HG03469 (cell line): ENCODE measurements around the gene CYBC1.

Experiments used
- ATAC-seq: cut with Tn5 transposase; IDR thresholded peaks from one replicate; pipeline ENCODE4 v1.9.1; 2021; ENCODE audit warnings: mild to moderate bottlenecking, moderate library complexity, moderate number of reproducible peaks; ENCODE audit not compliant: unreplicated experiment

The CYBC1 gene

DNA sequence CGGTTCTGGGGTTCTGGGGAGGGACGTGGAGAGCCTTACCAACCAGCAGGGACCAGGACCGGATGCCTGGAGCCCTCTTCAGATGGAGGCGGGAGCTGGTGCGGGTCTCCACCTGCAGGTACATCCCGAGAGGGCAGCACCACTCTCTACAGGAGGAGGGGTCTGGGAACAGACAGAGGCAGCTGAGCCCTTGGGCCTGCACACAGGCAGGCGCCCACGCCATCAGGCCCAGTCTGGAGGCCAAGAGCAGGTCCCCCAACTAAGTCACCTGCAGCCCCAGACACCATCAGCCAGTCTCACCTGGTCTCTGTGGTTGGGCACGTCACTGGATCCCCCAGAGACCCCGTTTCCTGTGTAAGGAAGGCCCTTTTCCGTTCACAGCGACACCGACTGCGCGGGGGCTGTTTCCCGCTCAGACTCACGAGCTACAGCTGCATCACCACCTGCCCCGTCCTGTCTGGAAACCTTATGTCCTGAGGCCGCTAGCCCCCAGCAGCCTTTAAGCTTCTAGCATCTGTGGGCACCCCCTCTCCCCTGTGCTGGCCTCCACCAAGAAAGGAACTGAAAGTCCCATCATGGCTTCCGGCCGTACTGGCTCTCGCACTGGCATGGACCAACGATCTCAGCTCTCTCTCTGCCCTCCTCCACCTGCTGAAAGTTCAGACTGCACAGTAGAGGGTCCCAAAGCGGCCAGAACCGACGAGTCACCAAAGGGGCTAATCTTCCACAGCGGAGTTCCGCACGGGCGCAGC, 1.2 kb downstream of the CYBC1 start:
- no peak for ATAC-seq

DNA sequence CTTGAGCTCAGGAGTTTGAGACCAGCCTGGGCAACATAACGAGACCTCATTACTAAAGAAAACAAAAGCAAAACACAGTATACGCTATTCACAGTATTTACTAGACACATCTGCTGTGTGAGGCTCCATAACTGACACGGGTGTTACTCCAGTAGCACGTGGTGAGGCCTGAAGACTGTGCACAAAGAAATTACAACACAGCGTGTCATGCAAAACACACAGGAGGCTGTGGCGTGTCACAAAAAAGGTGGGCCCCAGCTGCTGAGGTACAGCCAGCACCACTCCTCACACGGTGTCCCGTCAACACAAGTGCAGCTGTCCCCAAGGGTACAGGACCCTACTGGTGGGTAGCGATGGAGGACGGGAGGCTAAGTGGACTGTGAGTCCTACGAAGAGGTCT, 2.7 kb downstream of the CYBC1 start:
- no peak for ATAC-seq

DNA sequence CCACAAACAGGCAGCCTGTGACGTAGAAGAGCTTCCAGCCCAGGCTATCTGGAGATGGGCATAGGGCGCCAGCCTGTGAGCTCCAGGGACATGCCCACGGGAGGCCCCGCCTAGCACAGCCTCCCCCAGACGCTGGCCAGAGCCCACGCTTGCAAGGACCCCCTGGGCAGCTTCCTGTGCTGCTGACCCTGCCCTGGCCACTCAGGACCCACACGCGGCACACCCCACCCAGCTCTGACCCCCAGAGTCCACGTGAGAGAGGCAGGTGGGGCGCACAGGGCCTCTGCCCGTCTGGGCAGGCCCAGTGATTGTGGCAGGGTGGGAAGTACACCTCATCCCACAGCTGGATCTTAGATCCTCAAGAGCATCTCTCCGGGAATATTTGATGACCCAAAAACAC, 3.9 kb downstream of the CYBC1 start:
- ATAC-seq: no peak

DNA sequence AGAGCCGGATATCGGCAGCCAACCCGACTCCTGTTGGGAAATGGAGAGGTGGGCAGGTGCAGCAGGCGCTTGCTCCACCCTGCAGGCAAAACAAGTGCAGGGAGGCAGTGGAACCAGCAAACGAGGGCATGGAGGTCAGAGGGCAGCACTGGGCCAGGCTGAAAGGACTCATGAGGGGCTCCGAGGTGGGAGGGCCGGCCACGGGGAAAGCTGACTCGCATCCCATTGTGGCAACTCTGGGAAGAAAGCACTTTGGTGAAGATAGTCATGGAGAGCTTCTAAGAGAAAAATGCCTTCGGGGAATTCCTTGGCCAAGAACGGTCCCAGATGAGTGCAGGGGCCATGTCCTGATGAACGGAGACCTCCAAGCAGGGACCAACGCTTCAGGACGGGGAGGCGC, 4.4 kb downstream of the CYBC1 start:
- no peak for ATAC-seq

DNA sequence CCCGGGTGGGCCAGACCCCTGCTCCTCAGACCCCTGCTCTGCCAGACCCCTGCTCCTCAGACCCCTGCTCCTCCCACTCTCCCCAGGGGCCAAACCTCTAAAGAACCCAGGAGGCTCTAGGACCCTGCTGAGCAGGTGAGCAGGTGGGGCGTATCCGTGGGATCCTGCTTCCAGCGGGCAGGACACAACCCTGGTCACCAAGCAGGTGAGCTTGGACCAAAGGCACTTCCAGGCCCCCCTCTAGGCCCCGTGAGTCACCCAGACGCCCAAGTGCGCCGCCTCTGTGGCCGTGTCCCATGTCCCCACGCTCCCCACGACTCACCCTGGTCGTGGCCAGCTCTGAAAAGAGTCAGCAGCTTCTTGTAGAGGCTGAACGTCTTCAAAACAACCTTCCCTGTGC, 5.0 kb downstream of the CYBC1 start:
- no peak for ATAC-seq

DNA sequence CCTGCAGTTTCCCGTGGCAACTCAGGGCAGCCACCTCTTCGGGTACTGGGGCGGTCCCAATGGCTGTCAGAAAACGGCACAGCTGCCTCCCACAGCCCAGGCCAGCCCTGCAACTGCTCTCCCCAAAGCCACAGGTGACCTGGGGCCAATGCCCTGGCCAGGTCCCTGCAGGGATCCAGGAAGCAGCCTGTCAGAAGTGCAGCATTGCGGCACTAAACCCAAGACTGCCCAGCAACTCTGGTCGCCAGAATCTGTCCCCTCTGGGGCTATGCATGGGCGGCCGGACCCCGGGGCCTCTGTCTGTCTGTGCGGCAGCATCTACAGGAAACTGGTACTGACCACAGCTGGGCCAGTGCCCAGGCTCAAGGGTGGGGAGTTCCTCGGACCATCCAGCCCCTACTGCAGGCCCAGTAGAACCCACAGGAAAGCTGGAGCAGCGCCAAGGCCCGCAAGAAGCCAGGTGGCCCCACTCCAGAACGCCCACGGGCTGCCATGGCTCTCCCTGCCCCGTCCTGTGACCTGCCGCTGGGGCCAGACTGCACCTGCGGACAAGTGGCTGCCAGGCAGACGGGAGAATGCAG, 5.5 kb downstream of the CYBC1 start:
- ATAC-seq: no peak

DNA sequence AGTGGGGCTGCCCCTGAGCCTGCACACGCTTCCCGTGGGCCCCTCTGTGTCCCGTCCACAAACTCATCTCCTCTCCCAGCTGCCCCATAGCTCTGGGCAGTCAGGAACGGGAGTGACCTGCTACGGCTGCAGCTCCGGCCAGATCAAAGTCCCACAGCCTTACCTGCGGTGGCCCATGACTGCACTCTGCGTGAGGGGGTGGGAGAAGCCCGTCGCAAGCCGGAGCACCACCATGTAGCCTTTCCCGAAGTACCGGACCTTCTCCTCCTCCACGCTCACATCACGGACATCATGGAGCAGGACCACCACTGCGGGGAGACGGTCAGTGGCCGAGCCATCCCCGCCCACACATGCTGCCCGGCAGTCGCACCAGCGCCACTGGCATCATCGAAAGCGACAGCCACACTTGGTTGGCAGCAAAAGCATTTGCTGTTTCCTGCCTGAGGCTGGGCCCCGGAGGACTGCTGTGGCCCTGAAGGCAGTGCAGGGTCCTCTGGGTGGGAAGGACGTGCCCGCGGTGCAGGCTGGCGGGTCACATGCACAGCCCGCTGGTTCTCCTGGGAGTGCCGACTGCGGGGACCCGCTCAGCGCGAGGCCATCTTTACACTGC, 6.2 kb downstream of the CYBC1 start:
- ATAC-seq: no peak

DNA sequence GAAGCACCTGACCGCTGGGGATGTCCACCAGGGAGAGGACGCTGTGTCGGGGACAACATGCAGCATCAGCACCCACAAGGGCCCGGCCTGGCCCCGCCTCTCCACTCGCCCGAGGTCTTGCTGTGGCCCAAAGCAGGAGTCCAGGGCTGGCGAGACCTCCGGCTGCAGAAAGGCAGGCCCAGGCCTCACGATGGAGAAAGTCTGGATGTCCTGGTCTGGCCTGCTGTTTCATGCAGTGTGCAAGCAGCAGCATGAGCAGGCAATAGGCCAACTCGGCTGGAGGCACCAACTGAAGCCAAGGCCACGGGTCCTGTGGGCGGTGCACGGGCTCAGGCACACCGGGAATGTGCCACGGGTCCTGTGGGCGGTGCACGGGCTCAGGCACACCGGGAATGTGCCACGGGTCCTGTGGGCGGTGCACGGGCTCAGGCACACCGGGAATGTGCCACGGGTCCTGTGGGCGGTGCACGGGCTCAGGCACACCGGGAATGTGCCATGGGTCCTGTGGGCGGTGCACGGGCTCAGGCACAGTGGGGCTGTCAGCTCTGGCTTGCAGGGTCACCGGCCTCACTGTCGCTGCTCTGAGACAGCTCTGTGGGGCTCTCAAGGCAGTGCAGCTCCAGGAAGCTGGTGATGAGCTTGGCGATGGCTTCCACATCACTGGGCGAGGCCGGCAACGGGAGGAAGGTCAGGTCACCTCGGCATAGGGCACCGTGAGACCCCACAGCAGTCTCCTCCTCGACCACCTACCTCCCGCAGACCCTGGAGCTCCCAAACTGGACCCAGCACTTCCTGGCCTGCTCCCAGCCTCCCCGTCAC, 6.9 kb downstream of the CYBC1 start:
- ATAC-seq: no peak

DNA sequence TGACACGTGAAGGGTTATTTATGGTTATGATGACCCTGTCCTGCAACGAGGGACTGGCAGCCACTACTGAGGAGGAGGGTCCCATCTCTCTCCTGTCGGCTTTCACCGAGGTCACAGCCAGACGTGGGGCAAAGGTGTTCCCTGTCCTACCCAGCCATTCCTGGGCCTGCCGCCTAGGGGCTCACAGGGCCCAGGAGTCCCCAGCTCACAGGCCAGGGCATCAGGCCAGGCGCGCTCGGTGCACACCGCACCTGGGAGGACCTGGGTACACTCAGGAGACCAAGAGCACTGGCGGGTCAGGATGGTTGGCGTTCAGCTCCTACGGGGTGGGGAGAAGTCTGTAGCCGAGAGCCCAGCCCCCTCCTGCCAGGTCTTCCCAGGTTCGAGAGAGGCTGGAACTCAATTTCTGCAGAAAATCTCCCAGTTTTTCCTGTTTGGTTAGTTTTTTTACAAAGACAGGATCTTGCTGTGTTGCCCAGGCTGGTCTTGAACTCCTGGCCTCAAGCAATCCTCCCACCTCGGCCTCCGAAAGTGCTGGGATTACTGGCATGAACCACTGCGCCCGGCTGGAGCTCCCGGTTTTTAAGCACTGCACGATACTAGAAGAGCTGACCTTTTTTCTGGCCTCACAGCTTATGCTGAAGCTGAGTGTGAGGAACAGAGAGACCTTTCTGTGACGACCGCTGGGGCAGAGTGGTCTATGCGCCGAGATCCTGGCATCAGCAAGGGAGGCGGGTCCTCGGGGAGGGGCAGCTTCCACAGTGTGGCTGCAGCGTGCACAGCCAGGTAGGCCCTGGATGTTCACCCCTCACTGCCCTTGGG, 7.7 kb downstream of the CYBC1 start:
- no peak for ATAC-seq

DNA sequence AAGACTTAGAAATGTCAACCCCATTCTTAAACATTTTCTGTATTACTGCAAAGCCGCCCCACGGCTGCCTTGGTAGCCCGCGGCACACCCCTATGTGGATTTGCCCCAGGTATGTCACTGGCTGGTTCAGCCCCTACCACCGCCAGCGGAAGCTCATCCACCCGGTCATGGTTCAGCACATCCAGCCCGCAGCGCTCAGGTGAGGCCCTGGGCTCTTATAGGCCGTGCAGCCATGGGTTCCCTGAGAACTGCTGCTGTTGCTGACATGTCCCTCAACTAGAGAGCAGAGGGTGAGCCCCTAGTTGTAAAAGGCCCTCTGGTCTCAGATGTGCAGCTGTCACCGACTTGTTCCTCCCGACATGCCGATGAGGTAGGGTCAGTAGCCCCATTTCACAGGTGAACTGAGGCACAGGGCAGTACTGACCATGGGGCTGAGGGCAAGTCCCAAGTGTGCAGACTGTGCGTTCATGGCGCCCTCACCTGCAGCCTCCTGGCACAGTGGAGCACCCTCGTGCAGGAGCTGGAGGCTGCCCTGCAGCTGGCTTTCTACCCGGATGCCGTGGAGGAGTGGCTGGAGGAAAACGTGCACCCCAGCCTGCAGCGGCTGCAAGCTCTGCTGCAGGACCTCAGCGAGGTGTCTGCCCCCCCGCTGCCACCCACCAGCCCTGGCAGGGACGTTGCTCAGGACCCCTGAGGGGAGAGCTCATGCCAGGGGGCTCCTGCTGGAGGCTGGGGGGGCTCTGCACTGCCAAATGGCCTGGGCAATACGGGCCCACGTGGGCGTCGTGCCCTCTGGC, 8.7 kb downstream of the CYBC1 start:
- ATAC-seq: no peak

DNA sequence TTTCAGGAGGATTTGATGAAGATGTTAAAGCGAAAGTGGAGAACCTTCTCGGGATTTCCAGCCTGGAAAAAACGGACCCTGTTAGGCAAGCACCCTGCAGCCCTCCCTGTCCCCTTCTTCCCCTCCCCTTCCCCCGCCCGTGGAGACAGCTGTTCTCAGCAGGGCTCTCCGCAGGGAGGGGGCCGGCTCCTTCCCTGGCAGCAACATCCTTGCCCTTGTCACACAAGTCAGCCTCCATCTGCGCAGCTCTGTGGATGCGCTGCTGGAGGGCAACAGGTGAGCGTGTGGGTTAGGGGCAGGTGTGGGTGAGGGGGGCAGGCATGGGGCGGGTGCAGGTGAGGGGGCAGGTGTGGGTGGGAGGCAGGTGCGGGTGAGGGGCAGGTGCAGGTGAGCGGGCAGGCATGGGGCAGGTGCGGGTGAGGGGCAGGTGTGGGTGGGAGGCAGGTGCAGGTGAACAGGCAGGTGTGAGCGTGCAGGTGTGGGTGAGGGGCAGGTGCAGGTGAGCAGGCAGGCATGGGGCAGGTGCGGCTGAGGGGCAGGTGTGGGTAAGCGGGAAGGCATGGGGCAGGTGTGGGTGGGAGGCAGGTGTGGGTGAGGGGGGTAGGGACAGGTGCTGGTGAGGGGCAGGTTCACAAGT, 9.4 kb downstream of the CYBC1 start:
- ATAC-seq: no peak

DNA sequence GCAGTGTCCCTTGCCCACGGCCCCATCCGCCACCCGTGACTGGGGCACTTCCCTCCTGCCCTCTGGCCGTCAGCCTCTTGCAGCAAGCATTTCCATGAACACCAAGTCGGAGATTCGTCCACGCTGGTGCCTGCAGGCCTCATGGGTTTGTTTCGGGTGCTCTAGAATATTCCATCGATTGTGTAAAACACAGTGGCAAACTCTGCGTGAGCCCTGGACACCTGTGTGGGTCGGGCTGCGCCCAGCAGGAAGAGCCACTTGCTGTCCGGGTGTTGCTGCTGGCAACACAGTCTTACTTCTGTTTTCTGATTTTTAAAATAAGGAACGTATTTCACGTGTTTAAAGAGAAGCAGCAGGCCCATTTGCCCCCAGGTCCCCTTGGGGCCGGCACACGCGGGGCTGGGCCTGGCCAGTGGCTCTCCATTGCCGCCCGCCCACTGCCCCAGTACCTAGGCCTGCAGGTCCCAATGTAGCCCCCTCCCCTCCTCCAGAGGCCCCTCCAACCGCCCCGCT, 10.0 kb downstream of the CYBC1 start:
- no peak for ATAC-seq

DNA sequence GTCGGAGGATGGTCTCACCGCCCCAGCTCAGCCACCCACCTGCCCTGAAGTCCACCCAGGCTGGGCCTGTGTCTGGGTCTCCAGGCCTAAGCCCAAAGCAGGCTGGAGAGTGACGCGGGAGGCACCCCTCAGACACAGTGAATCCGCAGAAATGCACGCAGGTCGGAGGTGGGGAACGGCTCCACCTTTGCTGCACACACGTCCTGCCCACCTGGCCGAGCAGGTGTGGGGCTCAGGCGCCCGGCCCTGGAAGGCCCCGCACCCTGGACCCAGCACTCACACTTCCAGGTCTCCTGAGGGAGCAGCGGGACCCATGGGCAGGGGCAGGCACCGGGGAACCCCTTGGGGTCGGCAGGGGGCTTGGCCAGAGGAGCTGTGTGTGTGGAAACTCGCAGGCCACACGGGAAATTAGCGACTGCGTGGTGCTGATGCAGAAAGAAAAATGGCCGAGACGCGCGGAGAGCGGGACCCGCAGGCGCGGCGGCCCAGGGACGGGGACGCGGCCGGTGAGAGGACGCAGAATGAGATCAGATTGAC, 10.7 kb downstream of the CYBC1 start:
- no peak for ATAC-seq

DNA sequence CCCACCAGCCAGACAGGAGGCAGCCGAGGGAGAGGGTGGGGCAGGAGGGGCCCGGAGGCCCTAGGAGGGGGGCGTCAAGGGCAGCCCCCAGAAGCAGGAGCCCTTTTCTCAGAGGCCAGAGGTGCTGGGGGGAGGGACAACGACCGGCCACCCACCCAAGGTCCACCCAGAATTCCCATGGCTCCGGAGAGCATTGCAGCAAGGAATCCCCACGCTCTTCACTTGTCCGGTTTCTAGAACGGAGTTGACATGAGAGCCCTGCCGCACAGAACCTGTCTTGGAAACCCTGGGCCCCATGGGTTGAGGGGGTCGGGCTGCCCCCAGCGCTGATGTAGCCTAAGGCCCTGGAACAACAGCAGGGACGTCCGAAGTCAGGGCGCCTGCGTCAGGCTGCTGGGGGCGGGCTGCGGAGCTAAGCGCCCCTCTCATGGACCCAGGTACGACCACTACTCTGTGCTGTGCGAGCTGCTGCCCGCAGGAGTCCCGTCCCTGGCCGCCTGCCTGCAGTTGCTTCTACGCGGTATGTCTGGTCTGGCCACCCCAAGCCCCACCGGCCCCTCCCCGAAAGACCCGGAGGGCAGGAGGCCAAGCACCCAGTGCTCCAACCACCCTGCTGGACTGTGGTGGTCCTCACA, 11.2 kb downstream of the CYBC1 start:
- no peak for ATAC-seq

DNA sequence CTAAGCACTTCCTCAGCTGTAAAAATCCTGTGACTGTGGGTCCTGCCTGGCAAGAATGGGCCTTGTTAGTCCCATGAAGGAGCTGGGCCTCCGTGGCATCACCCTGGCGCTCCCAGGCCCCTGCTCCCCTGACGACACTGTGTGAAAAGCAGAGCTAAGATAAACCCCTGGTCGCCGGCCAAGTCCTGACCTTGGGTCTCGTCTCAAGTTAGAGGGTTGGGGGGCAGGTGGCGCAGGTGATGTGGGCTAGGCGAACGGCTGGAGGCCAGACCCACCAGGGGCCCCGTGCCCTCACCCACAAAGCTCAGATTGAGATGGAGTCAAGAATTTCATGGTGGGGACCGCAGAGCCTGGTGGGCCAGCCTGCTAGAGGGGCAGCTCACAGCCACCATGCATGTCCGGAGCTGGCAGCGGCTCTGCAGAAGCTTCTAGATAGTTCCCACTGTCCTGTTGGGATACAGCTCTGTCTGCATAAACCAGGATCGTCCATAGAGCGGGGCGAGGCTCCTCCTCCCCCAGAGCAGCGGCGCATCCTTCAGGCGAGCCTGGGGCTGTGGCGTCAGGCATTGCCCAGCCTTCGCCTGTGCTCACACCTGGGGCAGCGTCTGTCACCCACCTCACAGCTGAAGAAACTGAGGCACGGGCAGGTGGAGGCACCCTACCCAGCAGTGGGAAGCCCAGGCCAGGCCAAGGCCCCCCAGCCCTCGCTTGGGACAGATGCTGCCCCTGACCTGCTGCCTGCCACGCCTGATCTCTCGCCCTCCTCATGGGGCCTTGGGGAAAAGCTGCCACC, 12.0 kb downstream of the CYBC1 start:
- ATAC-seq: no peak

DNA sequence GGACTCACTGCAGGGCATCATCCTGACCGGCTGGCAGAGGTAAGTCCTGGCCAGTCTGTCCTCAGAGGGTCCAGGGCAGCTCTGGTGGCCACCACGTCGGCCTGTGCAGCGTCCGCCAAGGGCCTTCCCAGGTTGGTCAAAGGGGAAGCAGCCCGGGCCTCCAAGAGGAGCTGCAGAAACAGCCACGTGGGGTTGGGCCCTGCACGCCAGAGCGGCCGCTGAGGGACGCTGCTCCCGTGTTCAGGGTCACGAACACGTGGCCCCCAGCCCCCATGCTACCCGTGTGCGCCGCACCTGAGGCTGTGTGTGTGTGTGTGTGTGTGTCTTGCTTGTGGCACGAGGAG, 13.3 kb downstream of the CYBC1 start:
- ATAC-seq: no peak

DNA sequence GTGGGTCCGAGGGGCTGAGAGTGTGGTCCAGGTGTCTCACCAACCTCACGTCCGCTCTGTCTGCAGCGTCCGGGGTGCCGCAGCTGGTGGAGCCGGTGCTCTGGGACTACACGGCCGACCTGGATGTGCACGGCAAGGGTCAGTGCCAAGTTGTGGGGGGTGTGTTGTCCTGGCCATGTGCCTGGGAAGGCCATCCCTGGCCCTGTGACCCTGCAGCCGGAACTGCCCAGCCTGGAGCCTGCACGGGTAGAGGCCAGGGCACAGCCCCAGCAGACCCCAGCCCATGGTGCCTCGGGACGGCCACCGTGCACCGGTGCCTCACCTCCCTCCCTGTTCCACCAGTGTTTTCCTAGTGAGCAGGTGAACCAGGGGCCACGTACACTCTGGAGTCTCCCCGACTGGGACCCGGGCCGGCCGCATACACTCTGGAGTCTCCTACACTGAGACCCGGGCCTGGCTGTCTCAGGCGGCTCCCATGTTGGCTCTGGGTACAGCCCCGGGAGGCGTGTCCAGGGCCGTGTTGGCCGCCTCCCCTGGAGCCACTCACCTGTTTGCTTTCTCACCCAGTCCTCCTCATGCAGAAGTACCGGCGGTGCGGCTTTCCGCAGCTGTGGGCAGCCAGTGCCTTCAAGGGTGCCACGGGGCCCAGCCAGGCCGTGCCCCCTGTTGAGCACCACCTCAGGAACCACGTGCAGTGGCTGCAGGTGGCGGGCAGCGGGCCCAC, 13.8 kb downstream of the CYBC1 start:
- ATAC-seq: no peak
